Tibial nerve (tissue), 4 donors: ENCODE measurements around the gene ASTN2.

Experiments used
- EP300 ChIP-seq, 2 donors: sonication (generic); formaldehyde crosslinking; IDR thresholded peaks; one replicate each; pipeline ENCODE4 v1.6.1; 2017; ENCODE audit warnings: antibody characterized with exemption in 2 of 2, mild to moderate bottlenecking in 1 of 2
- TF ChIP-seq, protein P1 (sequence below), 5 experiments: fragments of 200-600 bp in 3 of 5; fragments of 450-650 bp in 2 of 5; sonication (generic) in 3 of 5; IDR thresholded peaks; one replicate each; pipeline ENCODE4 v1.5.1; 2016 to 2019; ENCODE audit warnings: antibody characterized with exemption in 5 of 5, mild to moderate bottlenecking in 3 of 5, moderate library complexity in 2 of 5

DNA sequence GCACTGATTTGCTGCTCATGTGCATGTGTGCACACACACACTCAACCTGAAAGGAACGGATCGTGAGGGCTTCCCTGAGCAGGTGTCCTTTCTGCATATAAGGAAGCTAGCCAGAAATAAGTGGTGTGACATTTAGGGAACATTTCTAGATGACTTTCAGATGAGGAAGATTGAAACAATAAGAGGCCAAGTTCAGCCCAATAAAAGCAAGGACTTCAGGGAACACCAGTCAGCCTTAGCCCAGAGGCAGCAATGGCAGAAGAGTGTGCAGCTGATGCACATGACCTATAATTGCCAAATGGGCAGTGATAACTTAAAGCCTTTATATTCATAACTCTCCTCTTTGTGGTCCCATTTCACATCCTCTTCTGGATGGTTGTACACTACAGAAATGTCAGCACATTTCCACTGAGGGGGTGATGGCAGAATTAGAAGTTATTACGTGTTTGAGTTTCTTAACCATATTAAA is 472.2 kb downstream of the ASTN2 start:
- no peak for TF ChIP-seq EP300 (IDR thresholded peaks at IDR 0.05)
- TF ChIP-seq, protein P1, sequence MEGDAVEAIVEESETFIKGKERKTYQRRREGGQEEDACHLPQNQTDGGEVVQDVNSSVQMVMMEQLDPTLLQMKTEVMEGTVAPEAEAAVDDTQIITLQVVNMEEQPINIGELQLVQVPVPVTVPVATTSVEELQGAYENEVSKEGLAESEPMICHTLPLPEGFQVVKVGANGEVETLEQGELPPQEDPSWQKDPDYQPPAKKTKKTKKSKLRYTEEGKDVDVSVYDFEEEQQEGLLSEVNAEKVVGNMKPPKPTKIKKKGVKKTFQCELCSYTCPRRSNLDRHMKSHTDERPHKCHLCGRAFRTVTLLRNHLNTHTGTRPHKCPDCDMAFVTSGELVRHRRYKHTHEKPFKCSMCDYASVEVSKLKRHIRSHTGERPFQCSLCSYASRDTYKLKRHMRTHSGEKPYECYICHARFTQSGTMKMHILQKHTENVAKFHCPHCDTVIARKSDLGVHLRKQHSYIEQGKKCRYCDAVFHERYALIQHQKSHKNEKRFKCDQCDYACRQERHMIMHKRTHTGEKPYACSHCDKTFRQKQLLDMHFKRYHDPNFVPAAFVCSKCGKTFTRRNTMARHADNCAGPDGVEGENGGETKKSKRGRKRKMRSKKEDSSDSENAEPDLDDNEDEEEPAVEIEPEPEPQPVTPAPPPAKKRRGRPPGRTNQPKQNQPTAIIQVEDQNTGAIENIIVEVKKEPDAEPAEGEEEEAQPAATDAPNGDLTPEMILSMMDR (IDR thresholded peaks at IDR 0.05), result no peak
